HG03439 (cell line): Measurements from ENCODE around the gene OSBPL2.

Experiments used
- ATAC-seq: cut with Tn5 transposase; IDR thresholded peaks from one replicate; pipeline ENCODE4 v1.9.1; 2021; ENCODE audit warnings: mild to moderate bottlenecking, moderate library complexity; ENCODE audit not compliant: unreplicated experiment

The OSBPL2 gene

DNA sequence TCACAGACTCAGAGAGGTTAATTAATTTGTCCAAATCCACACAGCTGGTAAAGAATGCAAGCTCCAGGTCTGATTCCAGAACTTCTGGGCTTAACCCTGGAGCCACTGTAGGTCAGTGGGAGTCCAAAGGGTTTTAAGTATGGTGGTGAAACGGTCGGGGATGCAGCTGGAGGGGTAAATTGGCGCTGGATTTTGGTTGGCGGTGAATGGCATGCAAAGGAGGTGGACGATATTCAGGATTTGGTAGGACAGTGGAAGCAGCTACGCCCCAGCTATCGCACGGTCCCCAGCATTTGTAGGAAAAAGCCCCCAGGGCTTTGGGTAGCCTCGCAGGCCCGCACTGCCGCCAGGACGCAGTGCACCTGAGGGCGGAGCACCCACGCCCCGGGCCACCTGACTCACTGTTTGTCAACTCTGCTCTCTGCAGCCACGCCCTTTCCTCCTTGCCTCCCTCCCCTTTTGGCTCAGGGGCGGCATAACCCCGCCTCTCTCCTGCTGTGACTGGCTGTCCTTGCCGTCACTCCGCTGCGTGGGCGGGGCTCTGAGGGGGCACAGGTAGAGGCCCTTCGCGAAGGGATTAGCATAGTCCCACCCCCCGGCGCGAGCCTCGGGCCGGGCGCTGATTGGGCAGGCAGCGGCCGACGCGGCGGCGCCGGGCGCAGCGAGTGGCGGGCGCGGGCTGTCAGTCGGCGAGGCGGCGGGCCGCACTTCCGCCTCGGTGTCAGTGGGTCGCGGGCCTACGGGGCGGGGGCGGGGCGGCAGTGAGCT, at the start of gene OSBPL2:
OSBPL2 (plus strand) TSS at position 721 of the 768 bp plus-strand sequence. CDS start 17,664 bp downstream, outside the sequence.
- peak; percentile 96 for ATAC-seq

DNA sequence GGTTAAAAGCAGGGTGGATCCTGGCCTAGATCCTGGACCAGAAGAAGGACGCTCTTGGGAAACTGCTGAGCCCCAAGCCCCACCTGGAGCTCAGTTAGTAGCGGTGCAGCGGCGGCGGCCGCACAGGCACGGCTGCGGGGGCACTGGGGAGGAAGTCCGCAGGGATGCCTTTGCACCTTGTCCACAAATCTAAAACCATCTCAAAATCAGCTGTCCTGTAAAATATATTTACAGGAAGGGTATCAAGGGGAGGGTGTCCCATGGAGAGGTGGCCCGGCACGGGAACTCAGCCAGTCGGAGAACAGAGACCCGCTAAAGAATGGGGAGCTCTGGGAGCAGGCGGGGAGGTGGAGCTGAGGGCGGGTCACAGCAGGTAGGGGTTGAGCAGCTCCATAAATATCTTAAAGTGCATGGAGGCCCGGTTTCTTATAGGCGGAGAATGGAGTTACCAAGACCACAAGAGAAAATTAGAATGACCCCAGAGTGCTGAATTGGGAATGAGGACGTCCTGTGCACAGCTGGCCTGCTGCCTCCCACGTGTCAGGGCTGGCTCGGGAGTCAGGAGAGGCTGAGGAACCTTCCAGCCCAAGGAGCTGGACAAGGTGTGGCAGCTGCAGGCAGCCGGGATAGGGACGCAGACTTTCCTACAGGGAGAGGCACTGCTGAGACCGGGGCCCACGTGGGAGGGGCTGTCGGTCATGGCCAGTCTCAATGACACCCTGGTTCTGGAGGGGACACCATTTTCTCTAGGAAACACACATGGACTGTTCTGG, 47.5 kb upstream of the OSBPL2 start:
- ATAC-seq = no peak

DNA sequence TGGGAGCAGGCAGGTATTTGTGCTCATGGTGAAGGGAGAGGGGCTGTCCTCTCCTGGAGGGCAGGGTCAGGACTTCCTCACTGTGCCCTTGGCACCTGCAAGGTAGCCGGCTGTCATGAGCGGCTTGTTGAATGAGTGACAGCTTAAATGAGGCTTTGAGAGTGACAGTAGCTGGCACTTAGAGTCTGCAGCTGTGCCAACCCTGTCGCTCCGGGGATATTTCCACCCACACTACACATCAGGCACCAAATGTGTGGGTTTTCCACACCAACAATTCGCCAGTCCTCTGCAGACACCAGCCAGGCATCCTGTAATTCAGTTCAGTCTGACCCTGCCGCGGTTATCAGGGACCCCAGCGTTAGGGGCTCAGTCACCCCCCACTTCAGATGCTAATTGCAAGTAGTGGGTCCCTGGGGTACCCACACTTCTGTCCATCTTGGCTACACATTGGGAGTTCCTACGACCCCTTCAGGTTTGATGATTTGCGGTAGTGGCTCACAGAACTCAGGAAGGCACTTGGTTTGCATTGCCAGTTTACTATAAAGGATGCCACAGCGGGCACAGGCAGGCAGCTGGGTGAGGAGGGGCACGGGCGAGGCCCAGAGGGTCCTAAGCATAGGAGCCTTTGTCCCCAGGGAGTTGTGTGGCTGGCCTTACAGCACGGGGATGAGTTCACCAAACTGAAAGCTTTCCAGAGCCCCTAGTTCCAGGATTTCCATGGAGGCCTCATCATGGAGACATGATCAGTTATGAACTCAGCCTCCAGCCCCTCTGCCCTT, 46.4 kb upstream of the OSBPL2 start:
- ATAC-seq = no peak

DNA sequence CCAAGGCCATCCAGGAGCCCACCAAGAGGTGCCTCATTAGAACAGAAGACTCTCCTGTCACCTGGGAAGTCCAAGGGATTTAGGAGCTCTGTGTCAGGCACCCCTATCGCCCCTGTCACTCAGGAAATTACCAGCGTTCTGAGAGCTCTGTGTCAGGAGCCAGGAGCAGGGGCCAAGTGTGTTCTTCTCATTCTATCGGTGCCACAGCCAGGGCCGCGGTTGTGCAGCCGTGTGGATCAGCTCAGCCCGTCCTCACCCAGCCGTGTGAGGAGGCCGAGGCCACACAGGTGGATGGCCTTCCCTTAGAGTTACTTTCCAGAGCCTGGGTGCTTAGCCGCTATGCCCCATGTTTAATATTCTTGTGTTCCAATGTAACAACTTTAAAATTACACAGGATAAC, 45.7 kb upstream of the OSBPL2 start:
- ATAC-seq = no peak

GRCh38 chr20:62193079-62194025, 45.0 kb upstream of the OSBPL2 start:
- ATAC-seq = no peak

GRCh38 chr20:62195075-62195405, 43.3 kb upstream of the OSBPL2 start:
- no peak for ATAC-seq

DNA sequence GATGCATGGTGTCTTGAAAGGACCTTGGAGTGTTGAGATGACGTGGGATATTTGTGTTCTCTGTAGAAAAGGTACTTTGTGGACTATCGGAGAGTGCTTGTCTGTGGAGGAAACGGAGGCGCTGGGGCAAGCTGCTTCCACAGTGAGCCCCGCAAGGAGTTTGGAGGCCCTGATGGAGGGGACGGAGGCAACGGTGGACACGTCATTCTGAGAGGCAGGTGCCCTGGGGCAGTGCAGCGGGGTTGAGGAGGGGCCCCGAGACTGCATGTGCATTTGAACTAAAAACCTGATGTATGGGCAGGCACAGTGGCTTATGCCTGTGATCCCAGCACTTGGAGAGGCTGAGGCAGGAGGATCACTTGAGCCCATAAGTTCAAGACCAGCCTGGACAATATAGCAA, 42.6 kb upstream of the OSBPL2 start:
- ATAC-seq = no peak

DNA sequence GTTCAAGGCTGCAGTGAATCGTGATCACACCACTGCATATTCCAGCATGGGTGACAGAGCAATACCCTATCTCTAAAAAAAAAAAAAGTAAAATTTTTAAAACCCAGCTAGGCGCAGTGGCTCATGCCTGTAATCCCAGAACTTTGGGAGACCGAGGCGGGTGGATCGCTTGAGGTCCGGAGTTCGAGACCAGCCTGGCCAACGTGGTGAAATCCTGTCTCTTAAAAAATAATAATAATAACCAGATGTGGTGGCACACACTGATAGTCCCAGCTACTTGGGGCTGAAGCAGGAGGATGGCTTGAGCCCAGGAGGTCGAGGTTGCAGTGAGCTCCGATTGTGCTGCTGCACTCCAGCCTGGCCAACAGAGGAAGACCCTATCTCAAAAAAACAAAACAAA, 42.0 kb upstream of the OSBPL2 start:
- ATAC-seq = no peak

DNA sequence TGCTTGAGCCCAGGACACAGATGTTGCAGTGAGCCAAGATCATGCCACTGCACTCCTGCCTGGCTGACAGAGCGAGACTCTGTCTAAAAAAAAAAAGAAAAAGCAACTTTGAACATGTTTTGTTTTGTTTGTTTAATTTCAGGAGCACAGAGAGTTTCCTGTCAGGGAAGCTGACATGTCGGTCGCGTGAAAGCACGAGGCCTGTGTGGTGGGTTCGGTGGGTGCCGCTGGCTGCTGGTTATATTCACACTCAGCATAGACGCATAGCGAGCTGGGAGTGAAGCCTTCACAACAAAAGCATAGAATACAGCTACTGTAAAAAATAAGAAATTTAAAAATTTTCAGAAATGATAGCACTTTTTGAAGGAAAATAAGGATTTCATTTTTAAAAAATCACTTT, 41.0 kb upstream of the OSBPL2 start:
- no peak for ATAC-seq

- ATAC-seq = no peak
Measured at GRCh38 chr20:62197801-62198200, 40.5 kb upstream of the OSBPL2 start.

GRCh38 chr20:62198496-62198895, 39.8 kb upstream of the OSBPL2 start:
- no peak for ATAC-seq

GRCh38 chr20:62198931-62199330, 39.4 kb upstream of the OSBPL2 start:
- ATAC-seq = no peak

DNA sequence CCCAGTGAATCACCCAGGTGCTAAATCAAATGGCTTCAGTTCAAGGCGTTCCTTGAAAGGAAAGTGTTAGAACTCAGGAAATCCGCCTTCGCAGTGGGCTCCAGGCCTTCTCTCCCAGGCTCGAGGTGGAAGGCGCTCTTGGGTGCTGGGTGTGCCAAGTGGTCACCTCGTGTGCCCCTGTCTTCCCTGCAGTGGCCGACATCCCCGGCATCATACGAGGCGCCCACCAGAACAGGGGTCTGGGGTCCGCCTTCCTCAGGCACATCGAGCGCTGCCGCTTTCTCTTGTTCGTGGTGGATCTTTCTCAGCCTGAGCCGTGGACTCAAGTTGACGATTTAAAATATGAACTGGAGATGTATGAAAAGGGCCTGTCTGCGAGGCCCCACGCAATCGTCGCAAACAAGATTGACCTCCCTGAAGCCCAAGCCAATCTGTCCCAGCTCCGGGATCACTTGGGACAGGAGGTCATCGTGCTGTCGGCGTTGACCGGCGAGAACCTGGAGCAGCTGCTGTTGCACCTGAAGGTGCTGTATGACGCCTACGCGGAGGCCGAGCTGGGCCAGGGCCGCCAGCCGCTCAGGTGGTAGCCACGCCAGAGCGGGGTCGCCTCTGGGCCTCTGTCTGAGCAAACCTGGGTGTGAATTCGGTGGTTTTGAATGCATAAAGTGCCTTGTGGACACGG, 37.7 kb upstream of the OSBPL2 start:
- ATAC-seq = no peak

- no peak for ATAC-seq
Measured at GRCh38 chr20:62201173-62202082, 36.9 kb upstream of the OSBPL2 start.

DNA sequence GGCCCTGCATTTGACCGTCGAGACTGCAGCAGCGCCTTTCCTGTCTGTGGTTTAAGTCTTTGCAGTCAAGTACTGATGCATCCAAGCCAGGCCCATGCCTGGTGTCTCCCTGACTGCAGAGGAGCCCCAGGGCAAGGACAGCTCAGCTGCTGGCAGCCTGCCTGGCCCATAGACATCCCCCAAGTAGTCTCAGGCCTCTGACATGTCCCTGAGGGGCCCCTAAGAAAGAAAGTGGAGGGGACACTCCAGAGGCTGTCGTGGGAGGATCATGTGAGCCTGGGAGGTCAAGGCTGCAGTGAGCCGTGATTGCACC, 36.3 kb upstream of the OSBPL2 start:
- ATAC-seq = no peak

- ATAC-seq = no peak
Measured at GRCh38 chr20:62202676-62203377, 35.5 kb upstream of the OSBPL2 start.

- no peak for ATAC-seq
Measured at GRCh38 chr20:62203378-62204030, 34.8 kb upstream of the OSBPL2 start.
